OCI-LY1 (cell line): ENCODE data around the gene AGO1.
A peak's percentile ranks its signal among the peaks of the same experiment; 100 is the strongest.

Experiments used
- H2AFZ ChIP-seq: fragments of 200-600 bp; sonication (generic), shearing (Covaris generic); 2 replicates; pipeline ENCODE4 v1.6.0; 2014; ENCODE audit warnings: antibody characterized with exemption, mild to moderate bottlenecking, low read length
- H3F3A ChIP-seq: fragments of 200-600 bp; sonication (generic), shearing (Covaris generic); 2 replicates; pipeline ENCODE4 v1.6.0; 2014; ENCODE audit warnings: mild to moderate bottlenecking, antibody characterized with exemption, low read length, moderate library complexity; ENCODE audit not compliant: insufficient read depth
- H3K27ac ChIP-seq: fragments of 200-600 bp; sonication (generic); 2 replicates; pipeline ENCODE4 v1.5.1; 2014; ENCODE audit warnings: low read length, mixed run types, mild to moderate bottlenecking, low read depth; ENCODE audit not compliant: poor library complexity, severe bottlenecking
- H3K27me3 ChIP-seq: fragments of 200-600 bp; sonication (generic); 2 replicates; pipeline ENCODE4 v1.6.0; 2014; ENCODE audit warnings: antibody characterized with exemption, mild to moderate bottlenecking, low read length, moderate library complexity; ENCODE audit not compliant: insufficient read depth
- H3K36me3 ChIP-seq: fragments of 200-600 bp; sonication (generic); 2 replicates; pipeline ENCODE4 v1.6.1; 2014; ENCODE audit warnings: mild to moderate bottlenecking, antibody characterized with exemption, low read length, moderate library complexity, mixed read lengths; ENCODE audit not compliant: insufficient read depth
- H3K4me1 ChIP-seq: fragments of 200-600 bp; sonication (generic); 2 replicates; pipeline ENCODE4 v1.5.1; 2014; ENCODE audit warnings: mild to moderate bottlenecking, low read length, moderate library complexity; ENCODE audit not compliant: insufficient read depth, severe bottlenecking
- H3K4me2 ChIP-seq: fragments of 200-600 bp; sonication (generic), shearing (Covaris generic); 2 replicates; pipeline ENCODE4 v1.6.1; 2014; ENCODE audit warnings: low read length
- H3K4me3 ChIP-seq: fragments of 200-600 bp; sonication (generic); 2 replicates; pipeline ENCODE4 v1.5.1; 2014; ENCODE audit warnings: low read length, low read depth, mild to moderate bottlenecking, mixed read lengths; ENCODE audit not compliant: poor library complexity, severe bottlenecking
- H3K79me2 ChIP-seq: fragments of 200-600 bp; shearing (Covaris generic); 2 replicates; pipeline ENCODE4 v1.6.1; 2016; ENCODE audit warnings: mixed run types, low read length, mixed read lengths; ENCODE audit not compliant: insufficient read depth
- H3K9ac ChIP-seq: fragments of 200-600 bp; sonication (generic), shearing (Covaris generic); 2 replicates; pipeline ENCODE4 v1.6.1; 2014; ENCODE audit warnings: mild to moderate bottlenecking, low read length, mixed read lengths
- H3K9me2 ChIP-seq: fragments of 200-600 bp; sonication (generic), shearing (Covaris generic); 2 replicates; pipeline ENCODE4 v1.6.1; 2014; ENCODE audit warnings: low read depth, mild to moderate bottlenecking, low read length, mixed read lengths
- H3K9me3 ChIP-seq: fragments of 200-600 bp; shearing (Covaris generic); 2 replicates; pipeline ENCODE4 v1.6.1; 2014; ENCODE audit warnings: low read length, mixed read lengths
- H4K20me1 ChIP-seq: fragments of 200-600 bp; sonication (generic), shearing (Covaris generic); 2 replicates; pipeline ENCODE4 v1.6.0; 2016; ENCODE audit warnings: mild to moderate bottlenecking, low read length; ENCODE audit not compliant: insufficient read depth
- CTCF ChIP-seq: fragments of 200-600 bp; sonication (generic), shearing (Covaris generic); IDR thresholded peaks from 2 replicates; pipeline ENCODE4 v1.5.1; 2017; ENCODE audit warnings: mild to moderate bottlenecking, antibody characterized with exemption, low read length, moderate library complexity, mixed read lengths
- EZH2 ChIP-seq: fragments of 200-600 bp; sonication (generic), shearing (Covaris generic); IDR thresholded peaks from 2 replicates; pipeline ENCODE4 v1.8.0; 2017; ENCODE audit warnings: borderline replicate concordance, mixed run types, mild to moderate bottlenecking, antibody characterized with exemption, low read length, moderate library complexity, mixed read lengths

Gene AGO1

DNA sequence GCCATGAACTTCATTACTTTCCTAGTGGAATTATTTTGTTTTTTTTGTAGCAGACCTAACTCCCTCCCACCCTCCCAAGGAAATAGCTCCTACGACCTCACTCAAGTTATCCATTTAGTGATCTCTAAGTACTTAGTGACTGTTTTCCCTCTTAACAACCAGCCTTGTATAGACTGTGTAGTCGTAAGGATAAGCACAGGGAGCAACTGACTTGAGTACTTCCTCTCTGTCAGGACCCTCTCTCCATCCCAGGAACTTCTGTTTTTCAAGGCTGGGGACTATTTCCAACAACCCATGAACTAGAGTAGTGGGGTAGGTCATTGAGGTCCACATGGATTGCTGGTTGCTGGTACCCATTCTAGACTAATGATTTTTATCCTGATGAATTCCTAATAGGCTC, 1.9 kb downstream of the AGO1 start:
- peaks cover 34% of the 10 kb centered on the region for H3K4me1 ChIP-seq
- H3K27me3 ChIP-seq = no peaks in the 10 kb centered on the region
- H3K36me3 ChIP-seq = peaks cover 12% of the 10 kb centered on the region; the same call in 1 of the 2 replicates
- H3K4me3 ChIP-seq = no peak overlapping the region
- no peaks in the 10 kb centered on the region for H4K20me1 ChIP-seq
- TF ChIP-seq EZH2 (no peak), CTCF (no peak)
- H3F3A ChIP-seq = peaks cover 4% of the 10 kb centered on the region; the same call in 1 of the 2 replicates
- no peak overlapping the region for H3K9ac ChIP-seq
- H3K27ac ChIP-seq = no peak overlapping the region
- no peaks in the 10 kb centered on the region for H3K9me2 ChIP-seq
- peaks cover 4% of the 10 kb centered on the region; the same call in 1 of the 2 replicates for H3K79me2 ChIP-seq
- H2AFZ ChIP-seq = no peak overlapping the region
- no peak overlapping the region for H3K4me2 ChIP-seq
- H3K9me3 ChIP-seq = no peaks in the 10 kb centered on the region

GRCh38 chr1:35885961-35886558, 3.1 kb downstream of the AGO1 start:
- no peak overlapping the region for H3K9ac ChIP-seq
- peak overlapping the region; percentile 41; the same call in 1 of the 2 replicates for H3K4me2 ChIP-seq
- H3K9me3 ChIP-seq = no peaks in the 10 kb centered on the region
- no peak overlapping the region for H2AFZ ChIP-seq
- TF ChIP-seq EZH2 = no peak
- no peak for TF ChIP-seq CTCF
- H3K27me3 ChIP-seq = no peaks in the 10 kb centered on the region
- H4K20me1 ChIP-seq = no peaks in the 10 kb centered on the region
- H3K9me2 ChIP-seq = no peaks in the 10 kb centered on the region
- peak overlapping the region; percentile 58 for H3K27ac ChIP-seq
- H3K36me3 ChIP-seq = peaks cover 20% of the 10 kb centered on the region; the same call in 1 of the 2 replicates
- peaks cover 4% of the 10 kb centered on the region; the same call in 1 of the 2 replicates for H3K79me2 ChIP-seq
- H3F3A ChIP-seq = peaks cover 4% of the 10 kb centered on the region; the same call in 1 of the 2 replicates
- peaks cover 34% of the 10 kb centered on the region for H3K4me1 ChIP-seq
- no peak overlapping the region for H3K4me3 ChIP-seq

GRCh38 chr1:35886577-35887431, 3.8 kb downstream of the AGO1 start:
- Histone ChIP-seq H3K9me3 (no peaks in the 10 kb centered on the region), H3K4me2 (peak overlapping the region; percentile 41; the same call in 1 of the 2 replicates), H3K27me3 (no peaks in the 10 kb centered on the region), H4K20me1 (no peaks in the 10 kb centered on the region), H3K9me2 (no peaks in the 10 kb centered on the region), H3K4me3 (no peak overlapping the region), H3K27ac (peak overlapping the region; percentile 58), H3F3A (peaks cover 4% of the 10 kb centered on the region; the same call in 1 of the 2 replicates), H3K9ac (no peak overlapping the region; the same call in 1 of the 2 replicates), H3K79me2 (peaks cover 4% of the 10 kb centered on the region; the same call in 1 of the 2 replicates), H2AFZ (no peak overlapping the region), H3K36me3 (peaks cover 22% of the 10 kb centered on the region), H3K4me1 (peaks cover 34% of the 10 kb centered on the region)
- TF ChIP-seq CTCF (no peak), EZH2 (no peak)
